Measurements from ENCODE around the gene PLEKHA6. TPM values are rescaled to one million over a fixed set of nuclear protein-coding genes. Genes with fewer than 3 reads are reported as not detected.

PLEKHA6 gene
- total RNA-seq (2021; fragmentation: NEBNext Ultra II Directional; extraction: Animal tissue kit (Norgen Biotek cat#: 25700)) = 17.0 and 20.2 TPM in 2 replicates
- polyA plus RNA-seq (2011; rRNA removed) = 4.8 and 7.6 TPM in 2 replicates
- 4.3 TPM for polyA plus RNA-seq (2011; cell fraction: cytosol; rRNA removed)
- 14.4 TPM for polyA plus RNA-seq (2011; cell fraction: nucleus; rRNA removed)
- 6.7 to 8.7 TPM (median 7.6 TPM) in 4 replicates for polyA plus RNA-seq (2012, experiment 1 of 2)
- 5.8 TPM for polyA plus RNA-seq (2012, experiment 2 of 2)
- polyA plus RNA-seq (2013, experiment 1 of 2) = 5.4 TPM
- polyA plus RNA-seq (2013, experiment 2 of 2) = 5.0 TPM
- polyA minus RNA-seq (2011; rRNA and poly(A)+ RNA removed) = 5.3 and 6.3 TPM in 2 replicates
- polyA minus RNA-seq (2011; cell fraction: cytosol; rRNA and poly(A)+ RNA removed) = 7.0 TPM
- 8.2 TPM for polyA minus RNA-seq (2011; cell fraction: nucleus; rRNA and poly(A)+ RNA removed)
- long read RNA-seq, experiment 1, partial matches to known transcripts = 0 of 2 reads
- long read RNA-seq, experiment 1, other reads (novel, unspliced or antisense) = 2 of 2 reads
- long read RNA-seq, experiment 2, partial matches to known transcripts = 0 of 7 reads
- long read RNA-seq, experiment 2, other reads (novel, unspliced or antisense) = 7 of 7 reads

- Histone ChIP-seq H3K4me1 (replicated peaks in 1 of 4; ENCODE audit: control insufficient read depth in 3 of 4, insufficient read depth in 4 of 4, low read length in 3 of 4) (peaks cover 13 to 20% (median 18%) of the 10 kb centered on the region in 4 experiments), H2AFZ (ENCODE audit: low read length) (no peak within 1 kb of the TSS), H2AK5ac (ENCODE audit: low read depth, low read length) (no peak within 1 kb of the TSS), H2BK5ac (ENCODE audit: low read depth, low read length) (no peak within 1 kb of the TSS), H3K23me2 (ENCODE audit: low read depth, low read length) (no peaks in the 10 kb centered on the region), H3K18ac (ENCODE audit: extremely low read depth, low read length) (no peak within 1 kb of the TSS), H3K14ac (ENCODE audit: insufficient read length) (no peak within 1 kb of the TSS), H3K56ac (replicated peaks; ENCODE audit: insufficient read length, low read depth, low read length) (no peak within 1 kb of the TSS), H3K9ac (replicated peaks in 1 of 4; ENCODE audit: extremely low read depth in 1 of 4, low read depth in 3 of 4, low read length in 3 of 4) (no peak within 1 kb of the TSS), H3K4me2 (ENCODE audit: insufficient read depth in 1 of 2, low read depth in 2 of 2, low read length in 2 of 2) (peak within 1 kb of the TSS; percentile 56 to 58), H4K20me1 (replicated peaks in 1 of 2; ENCODE audit: control insufficient read depth in 1 of 2, insufficient read depth in 2 of 2, low read length in 2 of 2) (no peaks in the 10 kb centered on the region), H3K4me3 (ENCODE audit: extremely low read depth in 1 of 4, insufficient read depth in 2 of 4, low read depth in 3 of 4, low read length in 4 of 4) (peak within 1 kb of the TSS in 1 of 4 experiments; percentile 45; a peak in 2 of 8 replicates), H3K27ac (ENCODE audit: low read depth, low read length) (no peak within 1 kb of the TSS), H2BK12ac (ENCODE audit: low read depth, low read length) (no peak within 1 kb of the TSS; the same call in 1 of the 2 replicates), H4K5ac (ENCODE audit: insufficient read length, low read depth, low read length) (no peak within 1 kb of the TSS), H3K23ac (ENCODE audit: insufficient read length) (no peak within 1 kb of the TSS), H3K27me3 (replicated peaks in 1 of 4; ENCODE audit: control insufficient read depth in 3 of 4, extremely low read depth in 1 of 4, insufficient read depth in 3 of 4, low read length in 3 of 4) (peaks cover 0 to 9% (median 5%) of the 10 kb centered on the region in 4 experiments; a peak in 4 of 7 replicates), H4K8ac (ENCODE audit: extremely low read depth, insufficient read depth, low read length) (no peak within 1 kb of the TSS), H3K4ac (replicated peaks; ENCODE audit: insufficient read length, low read depth, low read length) (no peak within 1 kb of the TSS), H2BK120ac (replicated peaks; ENCODE audit: low read depth, low read length) (no peak within 1 kb of the TSS), H4K91ac (replicated peaks; ENCODE audit: insufficient read length, low read length) (no peak within 1 kb of the TSS), H3K79me2 (ENCODE audit: control insufficient read depth in 1 of 2, insufficient read depth in 2 of 2, low read length in 2 of 2) (no peaks in the 10 kb centered on the region), H3K36me3 (ENCODE audit: control insufficient read depth in 2 of 4, insufficient read depth in 4 of 4, low read length in 3 of 4) (no peaks in the 10 kb centered on the region), H3K9me3 (ENCODE audit: insufficient read depth in 2 of 2, low read depth in 1 of 2, low read length in 1 of 2) (no peaks in the 10 kb centered on the region), H2BK15ac (ENCODE audit: low read length) (no peak within 1 kb of the TSS), H2BK20ac (ENCODE audit: low read length) (no peak within 1 kb of the TSS), H3K79me1 (ENCODE audit: low read depth, low read length) (no peaks in the 10 kb centered on the region)
- DNase-seq (ENCODE audit: low read depth in 1 of 2, low spot score in 2 of 2) (peak in 1 of 2 experiments; percentile 83), FAIRE-seq (no peak)
- ChIA-PET POLR2A (ENCODE audit: partially characterized antibody) (interaction anchor here (0.7 to 1.1 kb wide), 5 partner anchors 8 to 223 kb away, joined by 3 to 6 read pairs (median 3); partner anchors contain the start of gene PIK3C2B), CTCF (ENCODE audit: partially characterized antibody) (interaction anchor here (0.7 to 9.5 kb wide), 25 partner anchors 9 to 568 kb away, joined by 3 to 318 read pairs (median 7); partner anchors contain the start of genes GOLT1A and KISS1)
- WGBS, 2 experiments (ENCODE audit: extremely low coverage in 1 of 2, insufficient coverage in 1 of 2, insufficient read length in 1 of 2, insufficient replicate concordance in 2 of 2, low coverage in 1 of 2, low lambda C conversion rate in 2 of 2, missing lambda C conversion rate in 1 of 2) = 20% methylated on average over 19 of the region's 20 CpGs; no CpG with 5 or more reads in 1 of the 2 experiments
- TF ChIP-seq SP1 (IDR thresholded peaks at IDR 0.05; ENCODE audit: low read depth, low read length) (no peak), RNF2 (IDR thresholded peaks at IDR 0.05; ENCODE audit: borderline replicate concordance, low read depth, low read length, missing control alignments, poor library complexity, severe bottlenecking) (no peak), CHD1 (IDR thresholded peaks at IDR 0.05; ENCODE audit: low read depth, low read length) (no peak), USF2 (IDR thresholded peaks at IDR 0.05; ENCODE audit: low read length) (peak; percentile 74), MAX (IDR thresholded peaks at IDR 0.05) (peak; percentile 30; the same call in 1 of the 2 replicates), TAF7 (optimal IDR thresholded peaks at IDR 0.05; ENCODE audit: borderline replicate concordance, low read depth, low read length) (no peak)
These were observed at the start of gene PLEKHA6 for GRCh38 chr1:204359474-204360255. PLEKHA6 (minus strand) TSS chr1:204359929; CDS start chr1:204273727, 86,202 bp downstream.
